Activated T-cell treated with anti-CD3 and anti-CD28 coated beads, Interleukin-2, amount 50 U/mL, for 72 hours (primary cell): ENCODE measurements around the gene LRP3. TPM values are rescaled to one million over a fixed set of nuclear protein-coding genes. Genes with fewer than 3 reads are reported as not detected.
A peak's percentile ranks its signal among the peaks of the same experiment; 100 is the strongest.

Experiments
- ATAC-seq, 2 donors: fragments of 150-1000 bp; cut with Tn5 transposase; replicated peaks in 1 of 2; 2 replicates each; pipeline ENCODE4 v1.10.0; 2021; ENCODE audit warnings: moderate library complexity in 2 of 2, mild to moderate bottlenecking in 1 of 2
- DNase-seq, 2 donors: peaks; one replicate each; pipeline ENCODE4 v3.0.0; 2021 to 2022; ENCODE audit warnings: mixed read lengths in 1 of 2
- H3K27ac Mint-ChIP-seq: one replicate; pipeline ENCODE4 v1.8.0; 2022; ENCODE audit warnings: mild to moderate bottlenecking, moderate library complexity, mixed read lengths
- H3K27me3 Mint-ChIP-seq: one replicate; pipeline ENCODE4 v1.8.0; 2022; ENCODE audit warnings: low read depth, mixed read lengths
- H3K36me3 Mint-ChIP-seq, 2 donors: one replicate each; pipeline ENCODE4 v1.8.0; 2022; ENCODE audit warnings: mixed read lengths in 2 of 2, mild to moderate bottlenecking in 1 of 2; ENCODE audit not compliant: insufficient read depth in 2 of 2
- H3K4me1 Mint-ChIP-seq: one replicate; pipeline ENCODE4 v1.8.0; 2022; ENCODE audit warnings: low read depth, mixed read lengths
- H3K4me3 Mint-ChIP-seq, 2 donors: one replicate each; pipeline ENCODE4 v1.8.0; 2022; ENCODE audit warnings: mild to moderate bottlenecking in 2 of 2, mixed read lengths in 2 of 2, moderate library complexity in 2 of 2
- H3K9me3 Mint-ChIP-seq, 2 donors: one replicate each; pipeline ENCODE4 v1.8.0; 2022; ENCODE audit warnings: mixed read lengths in 2 of 2
- total RNA-seq, 2 donors: library from RNA; stranded (reverse); gene quantifications; one replicate each; pipeline ENCODE4 v1.2.3, GENCODE V29; 2022

Gene LRP3
- total RNA-seq, 2 donors from 2014 or later: 0.10 TPM; not detected in 1

DNA sequence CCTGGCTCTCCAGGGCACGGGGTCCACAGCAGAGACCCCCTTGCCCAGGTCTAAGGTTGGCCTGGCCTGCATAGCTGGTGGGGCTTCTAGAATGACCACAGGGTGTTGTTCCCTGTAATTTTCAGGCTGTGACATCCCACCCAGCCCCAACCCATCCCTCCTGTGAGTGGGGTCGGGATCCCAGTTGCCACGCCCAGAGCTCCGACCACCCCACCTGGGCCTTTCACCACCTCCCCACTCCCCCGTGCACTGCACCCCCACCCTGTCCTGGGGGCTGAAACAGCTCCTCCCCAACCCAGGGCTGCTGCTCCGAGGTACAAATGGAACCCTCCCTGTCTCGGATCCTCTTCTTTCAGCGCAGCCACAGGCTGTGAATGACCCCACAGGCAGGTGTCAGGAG, 40.0 kb downstream of the LRP3 start:
- no peaks in the 10 kb centered on the region for H3K9me3 Mint-ChIP-seq
- no peak overlapping the region for H3K27ac Mint-ChIP-seq
- DNase-seq: no peak
- no peak for ATAC-seq
- peaks cover 22% of the 10 kb centered on the region for H3K27me3 Mint-ChIP-seq
- peaks cover 5% of the 10 kb centered on the region for H3K4me1 Mint-ChIP-seq
- H3K36me3 Mint-ChIP-seq: no peaks in the 10 kb centered on the region
- no peak overlapping the region for H3K4me3 Mint-ChIP-seq

DNA sequence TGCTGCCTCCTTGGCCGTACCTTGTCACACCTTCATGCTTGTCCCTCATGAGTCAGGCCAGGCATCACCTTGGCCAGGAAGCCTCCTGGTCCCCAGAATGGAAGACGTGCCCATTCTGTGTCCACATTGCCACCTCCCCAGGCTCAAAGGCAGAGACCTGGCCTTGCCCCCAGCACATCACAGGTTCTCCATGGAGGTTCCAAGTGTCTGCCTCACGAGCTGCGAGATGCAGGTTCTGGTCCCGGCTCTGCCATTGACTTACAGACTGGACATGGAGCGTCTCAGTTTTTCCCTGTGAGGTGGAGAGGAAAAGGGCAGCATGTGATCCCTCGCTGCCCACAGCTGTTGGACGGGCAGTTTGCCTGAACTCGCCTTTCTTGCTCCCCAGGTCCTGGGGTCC, 40.6 kb downstream of the LRP3 start:
- no peak overlapping the region for H3K4me3 Mint-ChIP-seq
- peaks cover 19% of the 10 kb centered on the region for H3K27me3 Mint-ChIP-seq
- H3K36me3 Mint-ChIP-seq: no peaks in the 10 kb centered on the region
- DNase-seq: no peak
- no peak for ATAC-seq
- H3K4me1 Mint-ChIP-seq: peaks cover 5% of the 10 kb centered on the region
- no peaks in the 10 kb centered on the region for H3K9me3 Mint-ChIP-seq
- H3K27ac Mint-ChIP-seq: no peak overlapping the region

DNA sequence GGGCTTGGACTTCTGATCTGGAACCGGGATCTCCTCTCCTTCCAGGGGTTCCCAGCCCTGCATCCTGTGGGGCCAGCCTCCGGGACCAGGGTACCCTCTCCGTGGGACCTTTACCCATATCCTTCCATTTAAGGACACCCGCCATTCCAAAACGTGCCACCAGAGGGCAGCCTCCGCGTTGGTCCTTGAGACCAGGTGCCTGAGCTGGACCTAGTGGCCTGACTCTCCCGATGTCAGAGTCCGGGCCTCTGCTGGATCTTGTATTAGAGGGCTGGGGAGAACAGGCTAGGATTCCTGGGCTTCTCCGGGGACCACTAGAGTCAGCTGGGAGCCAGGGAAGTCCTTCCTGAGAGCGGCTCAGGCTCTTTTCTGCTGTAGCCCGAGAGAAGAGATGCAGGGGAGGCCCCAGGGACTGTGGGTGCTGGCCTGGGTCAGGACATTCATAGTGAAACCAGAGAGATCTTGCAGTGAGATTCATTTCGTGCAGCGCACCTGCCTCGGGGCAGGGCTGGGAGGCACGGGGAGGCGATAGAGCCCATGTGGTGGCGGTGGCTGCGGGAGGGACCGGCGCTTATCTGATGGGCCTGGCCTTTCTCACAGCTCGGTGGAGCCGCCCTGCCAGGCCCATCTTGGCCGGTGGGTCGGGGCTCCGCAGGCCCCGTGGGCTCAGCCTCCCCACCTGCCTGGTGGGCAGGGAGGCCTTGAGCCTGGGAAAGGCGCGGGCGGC, 41.3 kb downstream of the LRP3 start:
- Mint-ChIP-seq H3K27ac (no peak overlapping the region), H3K4me1 (peaks cover 5% of the 10 kb centered on the region), H3K9me3 (no peaks in the 10 kb centered on the region), H3K36me3 (no peaks in the 10 kb centered on the region), H3K27me3 (peaks cover 12% of the 10 kb centered on the region), H3K4me3 (peak overlapping the region; percentile 55 to 57)
- ATAC-seq: peak; percentile 93 to 97
- peak; percentile 82 to 85 for DNase-seq

DNA sequence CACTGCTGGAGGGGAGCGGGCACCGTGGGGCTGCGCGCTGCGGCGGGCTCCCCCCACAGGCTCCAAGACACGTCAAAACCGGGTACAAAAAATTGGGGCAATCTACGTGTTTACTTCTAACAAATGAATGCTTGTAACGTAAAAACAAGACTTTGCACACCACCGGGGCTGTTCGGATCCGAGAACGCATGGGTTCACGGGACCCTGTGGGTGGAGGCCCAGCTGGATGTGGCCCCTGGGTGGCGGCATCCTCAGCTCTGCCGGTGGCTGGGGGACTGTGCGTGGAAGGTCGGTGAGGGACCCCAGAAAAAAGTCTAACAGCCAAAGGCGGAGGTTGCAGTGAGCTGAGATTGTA, 41.8 kb downstream of the LRP3 start:
- Mint-ChIP-seq H3K27me3 (peaks cover 7% of the 10 kb centered on the region), H3K4me1 (peaks cover 5% of the 10 kb centered on the region), H3K4me3 (no peak overlapping the region), H3K36me3 (no peaks in the 10 kb centered on the region), H3K27ac (no peak overlapping the region), H3K9me3 (no peaks in the 10 kb centered on the region)
- ATAC-seq: peak; percentile 34 to 47
- peak in 1 of 2 donors; percentile 25 for DNase-seq

DNA sequence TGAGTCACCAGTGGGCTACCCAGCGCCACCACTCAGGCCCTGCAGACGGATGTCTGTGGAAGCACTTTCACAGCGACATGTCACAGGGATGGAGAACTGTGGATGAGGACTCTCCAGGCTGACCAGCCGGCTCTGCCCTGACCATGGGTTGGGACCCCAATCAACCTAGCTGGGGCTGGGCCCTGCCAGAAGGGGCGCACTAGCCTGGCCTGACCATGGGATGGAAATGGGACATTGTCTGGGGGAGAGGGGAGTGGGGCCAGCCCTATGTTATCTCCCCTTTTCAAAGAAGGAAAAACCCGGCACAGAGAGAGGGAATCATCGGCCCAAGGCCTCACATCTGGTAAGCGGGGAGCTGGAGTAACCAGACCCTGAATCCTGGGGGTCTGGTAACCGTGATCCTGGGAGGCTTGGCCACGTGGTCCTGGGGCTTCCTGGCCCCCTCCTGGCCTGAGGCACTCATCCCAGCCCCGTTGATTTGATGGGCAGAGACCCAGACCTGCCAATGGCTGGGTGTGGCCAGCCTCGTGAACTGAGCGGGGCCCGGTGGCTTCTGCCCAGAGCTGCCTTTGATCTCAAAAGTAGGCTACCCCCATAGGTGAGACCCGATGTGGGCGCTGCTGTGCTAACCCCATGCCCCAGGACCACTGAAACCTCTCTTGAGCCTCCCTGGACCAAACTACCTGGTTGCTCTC, 42.7 kb downstream of the LRP3 start:
- Mint-ChIP-seq H3K27ac (no peak overlapping the region), H3K4me1 (peaks cover 5% of the 10 kb centered on the region), H3K36me3 (no peaks in the 10 kb centered on the region), H3K9me3 (no peaks in the 10 kb centered on the region), H3K27me3 (peaks cover 5% of the 10 kb centered on the region), H3K4me3 (no peak overlapping the region)
- DNase-seq (no peak), ATAC-seq (no peak)

DNA sequence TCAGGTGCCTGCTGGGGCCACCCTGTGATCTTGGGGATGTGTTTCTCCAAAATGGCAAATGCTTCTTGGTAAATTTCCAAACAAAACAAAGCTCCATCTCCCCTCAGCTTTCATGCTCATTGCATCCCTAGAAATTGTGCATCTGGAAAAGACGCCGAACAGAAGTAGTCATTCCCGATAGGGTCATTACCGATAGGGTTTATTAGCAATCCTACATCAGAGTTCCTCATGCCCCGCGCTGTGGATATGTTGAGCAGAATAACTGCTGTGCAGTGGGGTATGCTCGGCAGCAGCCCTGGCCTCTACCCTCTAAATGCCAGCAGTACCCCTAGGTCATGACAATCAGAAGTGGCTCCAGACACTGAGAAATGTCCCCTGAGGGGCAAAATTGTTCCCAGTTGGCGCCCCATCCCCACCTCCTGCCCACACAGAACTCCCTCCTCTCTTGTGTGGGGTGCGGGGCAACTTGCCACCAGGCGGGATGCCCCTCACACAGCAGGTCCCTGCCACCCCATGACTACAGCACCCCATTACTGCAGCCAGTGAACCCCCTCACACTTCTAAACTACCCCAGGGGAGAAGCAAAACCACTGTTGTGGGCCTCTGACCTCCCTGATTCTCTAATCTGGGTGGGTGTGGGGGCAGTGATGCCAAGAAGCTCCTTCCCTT, 44.5 kb downstream of the LRP3 start:
- H3K9me3 Mint-ChIP-seq: no peaks in the 10 kb centered on the region
- no peak for DNase-seq
- peaks cover 5% of the 10 kb centered on the region for H3K4me1 Mint-ChIP-seq
- no peak overlapping the region for H3K27ac Mint-ChIP-seq
- H3K27me3 Mint-ChIP-seq: peaks cover 6% of the 10 kb centered on the region
- H3K36me3 Mint-ChIP-seq: no peaks in the 10 kb centered on the region
- no peak for ATAC-seq
- H3K4me3 Mint-ChIP-seq: no peak overlapping the region

DNA sequence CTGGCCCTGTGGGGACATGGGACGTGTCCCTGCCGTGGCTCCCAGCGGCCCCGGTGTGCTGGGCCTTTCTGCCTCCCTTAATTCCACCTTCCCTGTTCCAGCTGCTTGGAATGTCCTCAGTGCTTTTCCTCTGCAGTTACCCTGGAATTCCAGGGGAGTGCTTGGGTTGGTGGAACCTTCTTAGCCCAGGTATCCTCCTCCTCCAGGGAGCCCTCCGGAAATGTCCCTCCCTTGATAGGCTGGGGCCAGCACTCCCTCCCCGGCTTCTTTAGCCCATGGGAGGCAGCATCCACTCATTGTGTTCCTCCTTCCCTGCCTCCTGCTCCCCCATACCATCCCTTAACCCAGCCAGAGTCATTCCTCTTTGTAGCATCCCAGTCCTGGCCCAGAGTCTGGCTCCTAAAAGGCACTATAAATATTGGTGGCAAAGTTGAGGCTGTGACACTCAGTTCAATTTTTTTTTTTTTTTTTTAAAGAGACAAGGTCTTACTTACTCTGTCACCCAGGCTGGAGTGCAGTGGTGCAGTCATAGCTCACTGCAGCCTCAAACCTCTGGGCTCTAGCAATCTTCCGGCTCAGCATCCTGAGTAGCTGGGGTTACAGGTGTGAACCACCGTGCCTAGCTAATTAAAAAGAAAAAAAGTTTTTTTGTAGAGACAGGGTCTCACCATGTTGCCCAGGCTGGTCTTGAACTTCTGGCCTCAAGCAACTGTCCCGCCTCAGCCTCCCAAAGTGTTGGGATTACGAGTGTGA, 45.3 kb downstream of the LRP3 start:
- Mint-ChIP-seq H3K36me3 (no peaks in the 10 kb centered on the region), H3K27me3 (peaks cover 14% of the 10 kb centered on the region), H3K27ac (no peak overlapping the region), H3K9me3 (no peaks in the 10 kb centered on the region), H3K4me1 (peaks cover 5% of the 10 kb centered on the region), H3K4me3 (no peak overlapping the region)
- ATAC-seq (no peak), DNase-seq (no peak)

DNA sequence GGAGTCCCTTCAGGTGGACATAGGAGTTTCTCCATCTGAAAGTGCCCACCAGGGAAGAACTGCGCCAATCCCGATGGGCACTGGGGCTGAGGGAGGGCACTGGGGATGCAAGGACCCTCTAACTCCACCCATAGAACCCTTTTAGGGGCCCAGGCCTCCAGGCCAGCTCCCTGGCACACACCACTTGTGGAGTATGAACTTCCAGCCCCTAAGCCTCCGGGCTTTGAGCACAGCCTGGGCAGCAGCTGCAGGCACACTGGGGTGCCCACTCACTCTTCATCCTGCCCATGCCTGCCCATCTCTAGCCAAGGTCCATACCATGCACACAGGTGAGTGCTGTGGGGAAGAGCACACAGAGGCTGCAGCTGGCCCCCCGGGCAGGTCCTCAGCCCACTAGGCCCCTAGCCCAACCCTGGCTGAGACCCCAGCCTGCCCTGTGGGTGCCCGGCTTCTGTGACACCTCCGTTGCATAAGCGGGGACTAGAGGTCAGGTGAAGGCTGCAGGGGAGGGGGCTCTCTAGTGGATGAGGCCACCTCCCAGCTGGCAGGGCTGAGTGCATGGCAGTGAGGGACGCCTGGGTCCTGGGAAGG, 46.1 kb downstream of the LRP3 start:
- Mint-ChIP-seq H3K9me3 (no peaks in the 10 kb centered on the region), H3K4me1 (peaks cover 3% of the 10 kb centered on the region), H3K27ac (no peak overlapping the region), H3K36me3 (no peaks in the 10 kb centered on the region), H3K27me3 (peaks cover 19% of the 10 kb centered on the region), H3K4me3 (no peak overlapping the region)
- DNase-seq (no peak), ATAC-seq (no peak)

DNA sequence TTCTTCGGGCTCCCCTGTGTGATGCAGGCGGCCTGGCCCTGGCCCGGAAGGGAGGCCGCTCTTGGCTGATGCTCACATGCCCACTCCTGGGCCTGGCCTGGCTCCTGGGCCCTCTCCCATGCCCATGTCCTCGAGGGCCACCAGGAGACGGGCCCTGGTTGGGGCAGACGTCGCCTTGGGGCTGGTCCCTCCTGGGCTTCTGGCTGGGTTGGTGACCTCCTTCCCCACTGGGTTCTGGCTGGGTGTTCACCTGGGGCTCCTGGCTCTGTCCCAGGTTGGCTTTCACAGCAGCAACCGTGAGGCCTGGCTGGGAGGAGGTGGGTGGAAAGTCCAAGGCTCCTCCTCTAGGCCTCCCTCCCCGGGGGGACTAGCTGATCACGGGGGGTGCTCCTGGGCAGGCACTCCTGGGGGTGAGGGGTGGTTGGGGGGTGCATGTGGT, 47.0 kb downstream of the LRP3 start:
- ATAC-seq (no peak), DNase-seq (no peak)
- Mint-ChIP-seq H3K27ac (no peak overlapping the region), H3K27me3 (peaks cover 19% of the 10 kb centered on the region), H3K4me1 (no peaks in the 10 kb centered on the region), H3K36me3 (no peaks in the 10 kb centered on the region), H3K9me3 (no peaks in the 10 kb centered on the region), H3K4me3 (no peak overlapping the region)

DNA sequence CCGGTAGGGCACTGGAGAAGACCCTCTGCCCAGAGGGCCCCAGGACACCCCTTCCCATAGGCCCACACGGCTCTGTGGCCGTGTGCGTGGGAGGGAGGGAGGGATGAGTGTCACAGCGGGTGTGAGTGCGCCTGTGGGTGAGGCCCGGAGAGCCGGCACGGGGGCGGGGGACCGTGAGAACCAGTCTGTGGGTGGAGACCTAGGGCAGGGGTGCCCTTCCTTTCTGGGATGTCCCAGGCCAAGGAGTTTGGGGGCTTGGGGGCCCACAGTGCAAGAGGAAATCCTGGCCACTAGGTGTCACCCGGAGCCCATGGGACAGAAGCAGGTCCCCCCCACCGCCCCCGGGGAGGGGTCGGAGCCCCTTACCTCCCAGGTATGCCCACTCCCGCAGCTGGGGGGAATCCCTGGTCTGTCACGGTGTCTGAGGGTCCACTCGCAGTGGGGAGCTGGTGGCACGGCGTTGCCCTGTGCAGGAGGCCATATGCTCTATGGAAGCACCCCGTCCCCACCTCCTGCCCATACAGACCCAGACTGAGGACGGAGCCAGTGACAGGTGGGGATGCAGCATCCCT, 47.5 kb downstream of the LRP3 start:
- H3K27me3 Mint-ChIP-seq: peaks cover 19% of the 10 kb centered on the region
- H3K27ac Mint-ChIP-seq: no peak overlapping the region
- no peaks in the 10 kb centered on the region for H3K9me3 Mint-ChIP-seq
- no peak overlapping the region for H3K4me3 Mint-ChIP-seq
- ATAC-seq (peak; percentile 36 to 52), DNase-seq (peak in 1 of 2 donors; percentile 24)
- H3K4me1 Mint-ChIP-seq: no peaks in the 10 kb centered on the region
- no peaks in the 10 kb centered on the region for H3K36me3 Mint-ChIP-seq

DNA sequence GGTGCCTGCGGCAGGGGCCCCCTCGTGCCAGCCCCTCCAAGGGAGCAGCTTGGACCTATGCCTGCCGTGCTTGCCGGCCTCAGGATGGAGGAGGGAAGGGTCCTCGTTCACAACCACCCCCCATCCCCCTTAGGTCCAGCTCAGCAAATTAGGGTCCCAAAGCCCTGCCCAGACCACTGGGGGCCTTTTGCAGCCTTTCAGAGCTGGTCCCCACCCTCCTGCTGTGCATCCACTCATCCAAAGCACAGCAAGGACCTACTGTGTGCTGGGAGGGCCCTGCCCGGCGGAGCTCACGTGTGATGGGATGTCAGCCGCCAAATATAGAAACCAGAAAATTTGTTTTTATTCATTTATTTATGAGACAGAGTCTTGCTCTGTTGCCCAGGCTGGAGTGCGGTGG, 48.0 kb downstream of the LRP3 start:
- ATAC-seq: no peak
- peaks cover 19% of the 10 kb centered on the region for H3K27me3 Mint-ChIP-seq
- no peaks in the 10 kb centered on the region for H3K36me3 Mint-ChIP-seq
- H3K4me3 Mint-ChIP-seq: no peak overlapping the region
- no peaks in the 10 kb centered on the region for H3K9me3 Mint-ChIP-seq
- H3K27ac Mint-ChIP-seq: no peak overlapping the region
- no peaks in the 10 kb centered on the region for H3K4me1 Mint-ChIP-seq
- no peak for DNase-seq

DNA sequence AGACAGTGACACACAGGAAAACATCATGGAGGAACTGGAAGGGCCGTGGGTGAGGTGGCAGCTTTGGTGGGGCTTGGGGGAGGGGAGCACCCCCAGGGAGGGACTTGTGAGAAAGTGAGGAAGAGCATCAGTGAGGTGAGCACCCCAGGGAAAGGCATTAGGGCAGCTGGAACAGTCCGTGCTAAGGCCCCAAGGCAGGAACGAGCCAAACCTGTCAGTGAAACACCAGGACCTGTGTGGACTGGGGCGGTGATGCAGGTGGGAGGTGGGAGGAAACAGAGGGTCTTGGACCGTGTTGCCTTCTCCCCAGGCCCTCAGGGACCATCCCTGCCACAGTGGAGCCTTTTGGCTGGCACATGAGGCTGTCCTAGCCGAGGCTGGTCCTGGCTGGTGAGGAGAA, 48.8 kb downstream of the LRP3 start:
- Mint-ChIP-seq H3K27me3 (peaks cover 15% of the 10 kb centered on the region), H3K4me1 (no peaks in the 10 kb centered on the region), H3K27ac (no peak overlapping the region)

More for the DNA sequence above, 48.8 kb downstream of the LRP3 start:
- ATAC-seq: no peak
- Mint-ChIP-seq H3K4me3 (no peak overlapping the region), H3K9me3 (no peaks in the 10 kb centered on the region), H3K36me3 (no peaks in the 10 kb centered on the region)
- no peak for DNase-seq
